Activated T-helper 1 cell treated with anti-CD3 and anti-CD28 coated beads, Interleukin-12 subunit alpha, Interleukin-12 subunit beta, Interleukin-2, Interleukin-4 antibody, amounts not matched to agents 30 ng/mL and 10 ng/mL and 1 ng/mL, durations not matched to agents 14 hours and 24 hours and 36 hours (primary cell): ENCODE measurements around the gene TTLL11. TPM values are rescaled to one million over a fixed set of nuclear protein-coding genes. Genes with fewer than 3 reads are reported as not detected.

Experiments
- DNase-seq: peaks from one replicate; pipeline ENCODE4 v3.0.0; 2021; ENCODE audit warnings: low spot score
- H3K27ac Mint-ChIP-seq: one replicate; pipeline ENCODE4 v1.8.0; 2021; ENCODE audit warnings: mild to moderate bottlenecking, mixed read lengths
- H3K27me3 Mint-ChIP-seq: one replicate; pipeline ENCODE4 v1.8.0; 2022; ENCODE audit warnings: mild to moderate bottlenecking, moderate library complexity, mixed read lengths; ENCODE audit not compliant: insufficient read depth
- H3K36me3 Mint-ChIP-seq: one replicate; pipeline ENCODE4 v1.8.0; 2021; ENCODE audit warnings: low read depth, mixed read lengths
- H3K4me1 Mint-ChIP-seq: one replicate; pipeline ENCODE4 v1.8.0; 2021; ENCODE audit warnings: low read depth, mixed read lengths
- H3K4me3 Mint-ChIP-seq: one replicate; pipeline ENCODE4 v1.8.0; 2021; ENCODE audit warnings: mild to moderate bottlenecking, moderate library complexity, mixed read lengths
- H3K9me3 Mint-ChIP-seq: one replicate; pipeline ENCODE4 v1.8.0; 2021; ENCODE audit warnings: mixed read lengths
- intact Hi-C: fragments of 100-400 bp; cut with micrococcal nuclease; formaldehyde crosslinking; loops from one replicate; pipeline ENCODE4 v1.15.1; 2024
- total RNA-seq: library from RNA; stranded (reverse); gene quantifications from 2 replicates; pipeline ENCODE4 v1.2.3, GENCODE V29; 2022

TTLL11 gene
- total RNA-seq, 1 donor from 2014 or later = 3.0 TPM

DNA sequence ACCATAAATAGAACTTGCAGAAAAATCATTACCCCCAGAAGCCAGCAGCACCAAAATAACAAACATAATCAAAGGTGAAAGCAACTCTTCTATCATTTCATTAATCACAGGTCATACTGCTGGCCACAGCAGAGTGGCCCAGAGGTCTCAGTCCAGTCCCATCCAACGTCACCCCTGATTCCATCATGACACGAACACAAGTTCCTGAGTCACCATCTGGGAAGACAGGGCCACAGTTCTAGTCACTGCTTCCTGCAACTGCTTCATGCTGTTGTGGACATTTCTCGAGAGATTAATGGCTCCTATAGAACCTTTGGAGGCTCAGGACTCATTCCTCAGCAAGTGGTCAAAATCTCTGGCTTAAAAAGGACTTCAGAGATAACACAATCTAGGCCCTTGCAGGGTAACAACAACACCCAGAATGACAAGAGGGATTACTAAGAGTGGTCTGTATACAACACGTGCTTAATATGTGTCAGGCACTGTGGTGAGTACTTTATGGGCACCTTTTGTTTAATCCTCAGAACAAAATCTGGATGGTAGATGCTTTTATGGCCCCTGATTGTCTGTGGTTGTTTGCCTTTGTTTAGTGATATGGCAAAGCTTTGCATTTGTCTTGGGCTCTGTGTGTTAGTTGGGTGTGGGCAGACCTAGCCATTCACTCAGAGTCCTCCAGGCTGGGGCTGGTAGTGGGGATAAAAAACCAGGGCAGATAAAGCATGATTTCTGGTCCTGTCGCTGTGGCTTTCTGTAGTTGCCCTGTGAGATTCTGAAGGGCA is 257.3 kb downstream of the TTLL11 start:
- Mint-ChIP-seq H3K27ac (no peak overlapping the region), H3K27me3 (peaks cover 2% of the 10 kb centered on the region), H3K9me3 (no peaks in the 10 kb centered on the region), H3K4me3 (no peak overlapping the region), H3K4me1 (no peaks in the 10 kb centered on the region), H3K36me3 (no peaks in the 10 kb centered on the region)
- no peak for DNase-seq
- intact Hi-C loops = no loop called here

DNA sequence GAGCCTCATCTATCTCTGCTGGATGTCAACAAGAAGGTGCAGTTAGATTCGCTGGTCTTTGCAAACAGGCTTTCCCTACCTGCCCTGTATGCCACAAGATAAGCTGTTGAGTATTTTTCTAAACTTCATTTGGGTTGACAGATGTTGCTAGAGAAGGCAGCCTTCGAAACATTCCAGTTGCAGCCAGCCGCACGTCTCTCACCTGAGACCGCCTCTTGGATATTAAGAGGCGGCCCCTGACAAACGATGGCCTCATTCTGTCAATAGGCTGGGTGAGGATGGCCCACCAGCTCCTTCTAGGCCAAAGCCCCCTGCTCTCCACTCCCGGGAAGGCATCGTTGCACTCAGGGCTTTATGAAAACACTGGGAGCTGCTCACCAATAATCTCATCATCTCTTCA is 260.0 kb downstream of the TTLL11 start:
- Mint-ChIP-seq H3K9me3 (no peaks in the 10 kb centered on the region), H3K4me3 (no peak overlapping the region), H3K4me1 (no peaks in the 10 kb centered on the region), H3K27me3 (peaks cover 2% of the 10 kb centered on the region), H3K27ac (no peak overlapping the region), H3K36me3 (no peaks in the 10 kb centered on the region)
- no peak for DNase-seq
- intact Hi-C loops = no loop called here

DNA sequence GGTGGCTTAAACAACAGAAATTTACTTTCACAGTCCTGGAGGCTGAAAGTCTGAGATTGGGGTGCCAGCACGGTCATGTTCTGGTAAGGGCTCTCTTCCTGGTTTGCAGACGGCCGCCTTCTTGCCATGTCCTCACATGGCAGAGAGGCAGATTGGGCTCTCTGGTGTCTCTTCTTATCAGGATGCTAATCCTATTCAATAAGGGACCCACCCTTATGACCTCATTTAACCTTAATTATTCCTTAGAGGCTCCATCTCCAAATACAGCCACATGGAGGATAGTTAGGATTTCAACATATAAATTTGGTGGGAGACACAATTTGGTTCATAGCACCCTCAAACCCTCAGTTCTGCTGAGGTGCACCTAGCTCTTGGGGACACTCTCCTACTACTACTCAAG is 261.2 kb downstream of the TTLL11 start:
- no peak for DNase-seq
- no peaks in the 10 kb centered on the region for H3K9me3 Mint-ChIP-seq
- no peaks in the 10 kb centered on the region for H3K4me1 Mint-ChIP-seq
- no peak overlapping the region for H3K4me3 Mint-ChIP-seq
- no peaks in the 10 kb centered on the region for H3K36me3 Mint-ChIP-seq
- peaks cover 5% of the 10 kb centered on the region for H3K27me3 Mint-ChIP-seq
- no peak overlapping the region for H3K27ac Mint-ChIP-seq
- intact Hi-C loops = no loop called here

DNA sequence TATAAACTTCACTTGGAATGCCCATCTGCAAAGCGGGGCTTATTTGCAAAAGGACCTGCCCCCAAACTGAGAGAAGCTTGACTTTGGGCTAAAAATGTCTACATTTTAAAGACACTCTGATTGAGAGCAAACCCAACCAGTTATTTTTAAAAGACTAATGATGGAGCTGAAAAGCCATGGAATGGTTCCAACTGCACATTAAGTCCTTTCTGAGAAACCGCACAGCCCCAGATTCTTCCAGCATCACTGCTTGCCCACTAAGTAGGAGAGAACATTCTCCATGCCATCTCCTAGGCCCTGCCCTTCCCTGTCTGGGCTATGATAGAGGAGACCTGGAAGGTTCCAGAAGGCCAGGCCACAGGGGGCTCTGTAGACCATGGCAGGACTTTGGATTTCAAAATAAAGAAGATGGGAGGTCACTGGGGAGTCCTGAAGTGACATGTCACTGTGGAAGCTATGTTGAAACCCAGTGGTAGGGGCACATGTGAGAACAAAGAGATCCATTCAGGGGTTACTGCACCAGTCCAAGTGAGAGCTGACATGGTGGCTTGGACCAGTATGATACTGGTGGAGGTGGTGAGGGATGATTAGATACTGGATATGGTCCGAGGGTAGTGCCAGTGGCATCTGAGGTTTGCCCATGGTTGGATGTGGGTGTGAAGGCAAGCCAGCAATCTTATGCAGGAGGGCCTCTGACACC is 262.5 kb downstream of the TTLL11 start:
- H3K27ac Mint-ChIP-seq = no peak overlapping the region
- H3K9me3 Mint-ChIP-seq = no peaks in the 10 kb centered on the region
- DNase-seq = no peak
- intact Hi-C loops = no loop called here
- peaks cover 5% of the 10 kb centered on the region for H3K27me3 Mint-ChIP-seq
- no peaks in the 10 kb centered on the region for H3K4me1 Mint-ChIP-seq
- no peak overlapping the region for H3K4me3 Mint-ChIP-seq
- H3K36me3 Mint-ChIP-seq = no peaks in the 10 kb centered on the region

DNA sequence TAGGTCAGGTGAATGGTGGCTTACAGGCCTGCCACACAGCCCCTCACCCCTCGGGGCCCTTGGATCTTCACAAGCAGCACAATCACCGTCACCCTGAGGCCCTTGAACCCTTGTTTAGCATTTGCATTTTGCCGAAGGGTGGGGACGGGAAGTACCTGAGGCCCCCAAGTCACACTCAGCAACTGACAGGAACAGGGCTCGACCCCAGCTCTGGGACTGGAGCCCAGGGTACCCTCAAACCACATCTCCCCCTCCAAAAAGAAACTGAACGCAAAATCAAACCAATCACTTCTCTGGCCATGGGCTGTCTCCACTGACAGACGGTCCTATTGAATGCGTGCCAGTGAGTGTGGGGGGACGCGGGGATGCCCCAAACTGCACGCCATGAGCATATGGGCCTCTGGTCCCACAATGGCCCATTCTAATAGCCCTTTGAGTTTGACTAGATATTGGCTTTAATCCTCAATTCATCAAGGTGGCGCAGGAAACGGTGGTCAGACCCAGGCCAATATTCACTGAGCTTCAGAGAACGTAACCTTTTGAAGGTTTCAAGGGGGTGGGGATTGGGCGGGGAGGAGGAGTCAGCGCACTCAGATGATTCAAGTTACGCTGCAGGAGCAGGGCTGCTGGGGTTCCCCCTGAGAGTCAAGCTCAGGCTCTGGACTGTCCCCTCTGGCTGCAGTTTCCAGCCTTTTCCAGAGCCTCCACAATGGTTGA is 265.7 kb downstream of the TTLL11 start:
- intact Hi-C loops = no loop called here
- H3K4me3 Mint-ChIP-seq = no peak overlapping the region
- H3K36me3 Mint-ChIP-seq = no peaks in the 10 kb centered on the region
- DNase-seq = no peak
- no peaks in the 10 kb centered on the region for H3K9me3 Mint-ChIP-seq
- no peaks in the 10 kb centered on the region for H3K4me1 Mint-ChIP-seq
- no peak overlapping the region for H3K27ac Mint-ChIP-seq
- peaks cover 2% of the 10 kb centered on the region for H3K27me3 Mint-ChIP-seq

DNA sequence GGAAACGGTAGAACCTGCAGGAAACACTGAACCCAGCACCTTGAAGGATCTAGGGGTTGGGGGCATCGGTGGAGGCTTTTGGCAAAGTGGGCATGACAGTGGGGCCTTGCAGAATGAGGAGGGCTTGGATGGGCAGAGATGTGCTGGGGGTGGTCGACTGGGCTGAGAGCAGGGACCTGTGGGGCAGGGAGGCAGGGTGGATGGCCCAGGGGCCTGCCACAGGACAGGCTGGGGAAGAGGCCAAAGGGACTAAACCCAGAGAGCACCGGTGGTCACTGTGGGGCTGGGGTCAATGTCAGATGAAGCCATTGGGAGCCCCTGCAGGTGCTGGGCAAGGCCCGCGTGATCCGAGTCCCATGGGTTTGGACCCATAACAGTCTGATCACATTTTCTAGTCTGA is 266.4 kb downstream of the TTLL11 start:
- Mint-ChIP-seq H3K9me3 (no peaks in the 10 kb centered on the region), H3K27ac (no peak overlapping the region), H3K27me3 (peaks cover 2% of the 10 kb centered on the region), H3K36me3 (no peaks in the 10 kb centered on the region), H3K4me1 (no peaks in the 10 kb centered on the region), H3K4me3 (no peak overlapping the region)
- intact Hi-C loops = no loop called here
- DNase-seq = no peak

DNA sequence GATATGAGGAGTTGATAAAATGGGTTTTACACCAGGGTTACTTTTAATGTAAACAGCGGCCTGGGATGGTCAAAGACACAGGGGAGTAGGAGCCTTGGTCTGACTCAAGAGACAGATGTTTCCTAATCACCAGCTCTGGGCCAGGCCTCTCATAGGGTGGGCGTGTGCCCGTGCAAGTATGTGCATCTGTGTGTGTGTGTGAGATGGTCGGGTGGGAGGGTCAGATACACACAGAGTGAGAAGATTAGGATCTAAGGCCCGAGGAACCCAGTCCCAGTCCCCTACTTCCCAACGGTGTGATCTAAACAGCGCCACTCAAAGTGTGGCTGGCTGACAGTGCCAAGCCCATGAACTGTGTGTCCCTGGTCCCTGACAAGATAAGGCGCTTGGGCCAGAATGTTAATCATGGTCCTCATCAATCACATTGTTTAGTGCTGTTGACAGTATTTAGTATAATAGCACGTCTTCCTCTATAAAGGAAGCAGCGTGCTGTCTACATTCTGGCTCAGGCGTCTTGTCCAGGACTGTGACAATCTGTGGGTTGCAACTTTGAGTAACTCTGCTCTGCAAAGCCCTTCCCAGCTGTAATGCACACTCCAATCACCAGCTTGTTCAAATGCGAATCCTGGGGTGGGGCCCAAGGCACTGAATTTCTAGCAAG is 267.9 kb downstream of the TTLL11 start:
- Mint-ChIP-seq H3K27me3 (peaks cover 2% of the 10 kb centered on the region), H3K9me3 (no peaks in the 10 kb centered on the region), H3K4me3 (no peak overlapping the region), H3K27ac (no peak overlapping the region), H3K4me1 (no peaks in the 10 kb centered on the region), H3K36me3 (no peaks in the 10 kb centered on the region)
- intact Hi-C loops = no loop called here
- DNase-seq = no peak

DNA sequence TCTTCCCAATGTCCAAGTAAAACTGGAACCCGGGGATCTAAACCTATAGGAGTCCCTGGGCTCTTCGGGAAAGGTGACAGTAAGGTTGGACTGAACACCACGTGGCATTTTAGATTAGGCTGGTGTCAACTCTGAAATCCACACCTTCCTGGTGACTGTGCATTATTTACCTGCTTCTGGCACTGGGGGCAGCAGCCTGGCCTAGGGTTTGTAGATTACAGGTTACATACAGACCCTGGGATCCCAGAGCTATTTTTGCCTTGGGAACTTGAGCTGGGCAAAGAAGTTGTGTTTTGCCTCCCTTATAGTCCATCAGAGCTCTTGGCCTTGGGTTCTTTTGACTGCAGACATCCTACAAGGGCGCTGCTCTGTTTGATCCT is 268.5 kb downstream of the TTLL11 start:
- intact Hi-C loops = no loop called here
- H3K36me3 Mint-ChIP-seq = no peaks in the 10 kb centered on the region
- no peaks in the 10 kb centered on the region for H3K4me1 Mint-ChIP-seq
- H3K4me3 Mint-ChIP-seq = no peak overlapping the region
- no peak overlapping the region for H3K27ac Mint-ChIP-seq
- peaks cover 2% of the 10 kb centered on the region for H3K27me3 Mint-ChIP-seq
- no peaks in the 10 kb centered on the region for H3K9me3 Mint-ChIP-seq
- no peak for DNase-seq

DNA sequence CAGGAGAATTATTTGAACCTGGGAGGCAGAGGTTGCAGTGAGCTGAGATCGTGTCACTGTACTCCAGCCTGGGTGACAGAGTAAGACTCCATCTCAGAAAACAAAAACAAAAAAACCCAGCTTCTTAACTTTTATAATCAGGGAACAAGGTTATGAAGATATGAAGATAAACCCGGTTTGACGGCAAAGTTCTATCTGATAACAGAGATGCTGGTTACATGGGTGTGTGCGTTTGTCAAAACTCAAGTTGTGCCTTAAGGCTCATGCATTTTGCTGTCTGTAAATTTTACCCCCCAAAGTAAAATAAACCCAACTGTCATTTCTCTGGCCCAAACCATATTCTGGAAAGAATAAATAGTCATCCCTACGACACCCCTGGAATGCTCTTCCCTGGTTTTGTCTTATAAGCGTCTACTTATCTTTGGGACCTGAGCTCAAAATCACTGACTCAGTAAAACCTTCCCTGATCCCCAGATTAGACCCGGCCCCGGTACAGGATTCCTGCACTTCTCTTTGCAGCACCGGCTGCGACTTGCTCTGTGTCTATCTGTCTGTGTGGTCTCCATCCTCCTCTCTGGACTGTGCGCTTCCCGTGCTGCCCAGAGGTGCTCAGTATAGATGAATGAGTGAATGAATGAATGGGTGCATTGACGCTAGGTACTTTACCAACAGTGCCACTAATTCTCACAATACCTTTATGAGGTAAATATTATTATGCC is 269.5 kb downstream of the TTLL11 start:
- Mint-ChIP-seq H3K27ac (no peak overlapping the region), H3K36me3 (no peaks in the 10 kb centered on the region), H3K9me3 (no peaks in the 10 kb centered on the region), H3K4me1 (no peaks in the 10 kb centered on the region), H3K4me3 (no peak overlapping the region), H3K27me3 (peaks cover 2% of the 10 kb centered on the region)
- intact Hi-C loops = no loop called here
- DNase-seq = no peak

DNA sequence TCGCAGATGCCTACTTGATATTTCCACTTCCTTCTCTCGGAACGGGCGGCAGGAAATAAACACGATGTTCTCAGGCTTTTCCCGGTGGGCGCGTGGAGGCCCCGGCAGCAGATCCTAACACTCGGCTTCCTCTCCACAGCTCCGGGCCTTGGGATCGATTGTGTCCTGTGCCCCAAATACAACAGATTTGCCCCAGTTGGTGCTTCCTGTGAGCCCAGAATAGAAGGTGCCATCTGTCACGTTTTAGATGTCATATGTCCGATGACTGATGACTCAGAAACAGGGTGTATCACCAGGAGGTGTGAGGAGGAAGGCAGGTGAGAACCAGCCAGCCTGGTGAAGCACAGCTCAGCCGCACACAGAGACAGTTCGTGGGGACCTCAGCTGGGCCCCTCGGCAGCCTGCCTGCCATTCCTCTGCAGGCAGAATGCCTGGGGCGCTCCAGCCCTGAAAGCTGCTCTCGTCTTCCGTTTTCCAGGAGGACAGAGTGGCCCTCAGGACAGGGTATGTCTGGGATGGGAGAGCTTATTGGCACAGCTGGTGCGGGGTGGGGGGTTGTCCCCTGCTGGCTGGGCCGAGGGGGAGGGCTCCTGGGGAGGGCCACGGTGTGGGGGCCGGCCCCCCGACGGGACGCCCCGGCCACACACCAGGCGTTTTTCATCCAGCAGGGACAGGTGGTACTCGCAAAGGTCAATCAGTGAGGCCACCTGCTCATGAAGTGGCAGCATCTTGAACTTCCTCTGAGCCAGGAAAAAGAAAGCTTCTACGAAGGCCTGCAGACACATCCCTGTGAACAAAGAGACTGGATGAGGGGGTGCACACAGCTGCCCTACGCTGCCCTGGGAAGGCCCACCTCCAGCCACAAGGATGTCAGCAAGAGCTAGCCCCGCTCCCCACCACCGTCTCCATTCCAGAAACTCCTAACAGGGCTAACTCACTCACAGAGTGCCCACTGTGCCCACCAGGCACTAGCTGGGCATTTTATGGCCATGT is 270.7 kb downstream of the TTLL11 start:
- Mint-ChIP-seq H3K27ac (no peak overlapping the region), H3K4me3 (no peak overlapping the region), H3K36me3 (no peaks in the 10 kb centered on the region), H3K27me3 (no peaks in the 10 kb centered on the region), H3K9me3 (no peaks in the 10 kb centered on the region), H3K4me1 (no peaks in the 10 kb centered on the region)
- intact Hi-C loops = no loop called here
- no peak for DNase-seq

DNA sequence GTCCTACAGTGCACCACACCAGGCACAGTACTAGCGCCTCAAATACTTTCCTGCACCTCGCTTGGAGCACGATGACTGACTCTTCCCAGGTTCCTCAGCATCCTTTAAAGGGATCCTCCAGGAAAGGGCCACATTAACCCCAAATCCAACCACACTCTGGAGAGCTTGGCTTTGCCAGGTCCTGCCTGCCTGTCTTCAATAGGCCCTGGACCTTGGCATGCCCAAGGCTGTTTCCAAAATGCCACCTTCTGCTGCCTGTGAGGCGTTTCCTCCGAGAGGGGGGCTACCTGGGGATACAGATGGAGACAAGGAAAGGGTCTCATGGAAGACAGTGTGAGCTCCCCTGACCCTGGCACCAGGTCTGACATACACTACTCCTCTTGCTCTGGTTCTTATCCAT is 271.8 kb downstream of the TTLL11 start:
- no peaks in the 10 kb centered on the region for H3K4me1 Mint-ChIP-seq
- H3K27me3 Mint-ChIP-seq = no peaks in the 10 kb centered on the region
- no peak overlapping the region for H3K4me3 Mint-ChIP-seq
- H3K27ac Mint-ChIP-seq = no peak overlapping the region
- DNase-seq = no peak
- H3K36me3 Mint-ChIP-seq = no peaks in the 10 kb centered on the region
- intact Hi-C loops = no loop called here
- H3K9me3 Mint-ChIP-seq = no peaks in the 10 kb centered on the region
